ENCODE results near the gene SLMAP.

GRCh38 chr3:57961177-57961827 lies 205.2 kb downstream of the SLMAP start:
- no peak for TF ChIP-seq CTCF (IDR thresholded peaks at IDR 0.05)
- no peak for TF ChIP-seq RCOR1 (IDR thresholded peaks at IDR 0.05; ENCODE audit: low read length)
- TF ChIP-seq RFX5 (IDR thresholded peaks at IDR 0.05; ENCODE audit: low read length), result no peak
- no peak for TF ChIP-seq EZH2phosphoT487 (IDR thresholded peaks at IDR 0.05; ENCODE audit: borderline replicate concordance, low read depth)
- no peak for TF ChIP-seq SIN3A (IDR thresholded peaks at IDR 0.05; ENCODE audit: borderline replicate concordance, low read depth, low read length)
- TF ChIP-seq POLR2AphosphoS5 (IDR thresholded peaks at IDR 0.05; ENCODE audit: low read depth, low read length), result no peak

All from SK-N-SH (cell line).